Left ventricle myocardium inferior (tissue), 1 donor: ENCODE results near the gene LMNTD1. TPM values are rescaled to one million over a fixed set of nuclear protein-coding genes. Genes with fewer than 3 reads are reported as not detected.

Experiments used
- DNase-seq: peaks from one replicate; pipeline ENCODE4 v3.0.0-alpha.2; 2020
- H3K27ac ChIP-seq: fragments of 200-600 bp; replicated peaks from 2 replicates; pipeline ENCODE4 v1.8.0; 2021
- H3K27me3 ChIP-seq: fragments of 200-600 bp; 2 replicates; pipeline ENCODE4 v1.8.0; 2021; ENCODE audit warnings: low read depth
- H3K36me3 ChIP-seq: fragments of 200-600 bp; 2 replicates; pipeline ENCODE4 v1.8.0; 2021
- H3K4me1 ChIP-seq: fragments of 200-600 bp; 2 replicates; pipeline ENCODE4 v1.8.0; 2021
- H3K4me3 ChIP-seq: fragments of 200-600 bp; 2 replicates; pipeline ENCODE4 v1.8.0; 2021; ENCODE audit warnings: mild to moderate bottlenecking, moderate library complexity
- H3K9me3 ChIP-seq: fragments of 200-600 bp; replicated peaks from 2 replicates; pipeline ENCODE4 v1.8.0; 2021
- intact Hi-C: fragments of 100-400 bp; cut with micrococcal nuclease; formaldehyde crosslinking; loops from one replicate; pipeline ENCODE4 v1.11.0; 2022
- total RNA-seq: library from RNA; stranded (reverse); fragmentation: NEBNext Ultra II Directional; extraction: Animal tissue kit (Norgen Biotek cat#: 25700); gene quantifications from one replicate; pipeline ENCODE4 v1.2.1, GENCODE V29; 2021
- TF ChIP-seq, protein P1 (sequence below): fragments of 200-600 bp; IDR thresholded peaks from 2 replicates; pipeline ENCODE4 v1.8.0; 2021; ENCODE audit warnings: antibody characterized with exemption, mild to moderate bottlenecking, borderline replicate concordance
- donor health status: DM: no; HTN: yes; CAD: no; lungs with severe emphysema.

The LMNTD1 gene
- total RNA-seq, 1 donor from 2014 or later, result not detected

DNA sequence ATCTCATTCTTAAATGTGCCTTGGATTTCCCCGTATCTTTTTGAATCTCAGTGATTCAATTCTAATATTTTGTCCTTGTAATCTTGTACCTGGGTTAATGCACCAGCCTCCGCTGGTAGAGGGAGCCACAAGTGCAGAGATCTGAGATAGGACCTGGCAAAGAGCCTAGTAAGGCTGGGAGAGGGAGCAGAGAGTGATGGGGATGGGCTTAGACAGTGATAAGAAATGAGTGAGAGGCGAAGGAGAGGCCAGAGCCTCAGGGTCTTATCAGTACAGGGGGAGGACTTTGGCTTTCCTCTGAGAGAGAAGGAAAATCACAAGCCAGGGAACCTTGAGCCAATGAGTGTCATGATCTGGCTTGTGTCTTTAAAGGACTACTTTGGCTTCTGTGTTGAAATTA, 30.5 kb upstream of the LMNTD1 start:
- no peak overlapping the region for H3K27ac ChIP-seq
- intact Hi-C loops, result no loop called here
- DNase-seq, result no peak
- H3K9me3 ChIP-seq, result peaks cover 9% of the 10 kb centered on the region
- H3K36me3 ChIP-seq, result no peaks in the 10 kb centered on the region
- TF ChIP-seq, protein P1, sequence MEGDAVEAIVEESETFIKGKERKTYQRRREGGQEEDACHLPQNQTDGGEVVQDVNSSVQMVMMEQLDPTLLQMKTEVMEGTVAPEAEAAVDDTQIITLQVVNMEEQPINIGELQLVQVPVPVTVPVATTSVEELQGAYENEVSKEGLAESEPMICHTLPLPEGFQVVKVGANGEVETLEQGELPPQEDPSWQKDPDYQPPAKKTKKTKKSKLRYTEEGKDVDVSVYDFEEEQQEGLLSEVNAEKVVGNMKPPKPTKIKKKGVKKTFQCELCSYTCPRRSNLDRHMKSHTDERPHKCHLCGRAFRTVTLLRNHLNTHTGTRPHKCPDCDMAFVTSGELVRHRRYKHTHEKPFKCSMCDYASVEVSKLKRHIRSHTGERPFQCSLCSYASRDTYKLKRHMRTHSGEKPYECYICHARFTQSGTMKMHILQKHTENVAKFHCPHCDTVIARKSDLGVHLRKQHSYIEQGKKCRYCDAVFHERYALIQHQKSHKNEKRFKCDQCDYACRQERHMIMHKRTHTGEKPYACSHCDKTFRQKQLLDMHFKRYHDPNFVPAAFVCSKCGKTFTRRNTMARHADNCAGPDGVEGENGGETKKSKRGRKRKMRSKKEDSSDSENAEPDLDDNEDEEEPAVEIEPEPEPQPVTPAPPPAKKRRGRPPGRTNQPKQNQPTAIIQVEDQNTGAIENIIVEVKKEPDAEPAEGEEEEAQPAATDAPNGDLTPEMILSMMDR, result no peak
- H3K4me3 ChIP-seq, result no peak overlapping the region
- peaks cover 5% of the 10 kb centered on the region for H3K4me1 ChIP-seq
- no peaks in the 10 kb centered on the region for H3K27me3 ChIP-seq

DNA sequence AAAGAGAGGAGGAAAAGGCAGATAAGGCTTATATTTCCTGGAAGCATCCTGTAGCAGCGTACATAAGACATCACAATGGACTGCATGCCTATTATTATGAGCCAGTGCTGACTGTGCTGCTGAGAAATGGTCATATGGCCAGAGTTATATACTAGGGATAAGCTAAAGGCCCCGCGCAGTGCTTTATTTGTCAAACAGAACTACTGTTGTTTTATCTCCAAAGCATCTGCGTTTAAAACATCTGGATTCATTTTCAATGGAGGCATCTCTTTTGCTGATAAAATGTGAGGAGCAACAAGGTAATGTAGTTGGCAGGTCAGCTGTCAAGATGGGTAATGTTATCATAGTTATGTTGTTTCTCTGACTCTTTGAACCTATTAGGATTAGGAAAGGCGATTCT, 28.0 kb upstream of the LMNTD1 start:
- TF ChIP-seq, protein P1, result no peak
- no peaks in the 10 kb centered on the region for H3K36me3 ChIP-seq
- H3K4me1 ChIP-seq, result peaks cover 5% of the 10 kb centered on the region
- no peak for DNase-seq
- no peaks in the 10 kb centered on the region for H3K27me3 ChIP-seq
- H3K4me3 ChIP-seq, result no peak overlapping the region
- intact Hi-C loops, result no loop called here
- peaks cover 5% of the 10 kb centered on the region for H3K9me3 ChIP-seq
- H3K27ac ChIP-seq, result no peak overlapping the region

DNA sequence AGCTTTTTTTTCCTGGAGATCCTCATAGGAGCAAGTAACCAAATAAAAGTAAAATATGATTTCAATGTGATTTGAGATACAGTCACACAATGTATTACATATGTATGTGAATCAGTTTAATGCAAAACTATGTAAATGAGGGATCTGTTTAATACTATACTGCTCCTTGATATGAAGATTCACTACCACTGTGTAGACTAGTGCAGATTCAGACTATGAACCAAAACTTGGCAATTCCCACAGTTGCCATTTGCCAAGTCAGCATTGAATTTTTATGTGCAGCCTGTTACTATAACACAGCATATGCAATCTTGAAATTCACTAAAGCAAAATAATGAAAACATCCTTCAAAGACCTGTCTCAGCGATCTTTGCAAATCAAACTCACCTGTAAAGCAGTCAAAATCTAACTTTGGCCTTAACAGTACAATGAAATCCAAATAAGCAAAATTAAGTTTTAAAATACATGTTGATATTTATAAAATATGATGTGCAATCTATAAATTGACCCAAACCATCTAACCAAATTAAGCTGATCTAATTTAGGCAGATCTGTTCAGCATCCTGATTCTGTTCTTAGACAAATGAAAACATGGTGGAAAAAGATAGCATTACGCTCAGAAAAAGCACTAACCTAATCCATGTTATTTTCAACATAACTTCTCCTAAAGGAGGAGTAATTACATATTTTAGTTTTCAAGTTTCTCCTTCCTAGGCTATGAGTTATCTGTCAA, 25.5 kb upstream of the LMNTD1 start:
- Histone ChIP-seq H3K4me1 (no peaks in the 10 kb centered on the region), H3K36me3 (no peaks in the 10 kb centered on the region), H3K9me3 (peaks cover 5% of the 10 kb centered on the region), H3K27ac (no peak overlapping the region), H3K4me3 (no peak overlapping the region), H3K27me3 (no peaks in the 10 kb centered on the region)
- intact Hi-C loops, result no loop called here
- no peak for DNase-seq
- TF ChIP-seq, protein P1, result no peak

DNA sequence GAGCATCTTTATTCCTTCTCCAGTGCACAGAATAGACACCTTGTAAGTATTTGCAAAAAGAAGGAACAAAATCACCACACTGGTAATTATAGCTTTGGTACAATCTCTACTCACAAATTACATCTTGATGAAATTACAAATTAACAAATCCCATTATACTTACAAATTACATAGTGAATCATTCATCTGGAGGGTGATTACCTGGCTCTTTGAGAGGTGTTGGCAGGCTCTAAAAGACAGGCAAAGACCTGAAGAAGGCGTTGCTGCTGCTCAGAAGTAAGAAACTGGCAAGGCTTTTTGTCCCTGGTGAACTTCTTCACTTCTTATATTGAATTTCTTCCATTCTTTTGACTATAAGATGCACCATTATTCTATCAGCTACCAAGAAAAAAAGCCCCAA, 21.7 kb upstream of the LMNTD1 start:
- intact Hi-C loops, result no loop called here
- Histone ChIP-seq H3K9me3 (peaks cover 5% of the 10 kb centered on the region), H3K36me3 (no peaks in the 10 kb centered on the region), H3K4me3 (no peak overlapping the region), H3K27ac (no peak overlapping the region), H3K4me1 (no peaks in the 10 kb centered on the region), H3K27me3 (no peaks in the 10 kb centered on the region)
- TF ChIP-seq, protein P1, result no peak
- DNase-seq, result no peak

DNA sequence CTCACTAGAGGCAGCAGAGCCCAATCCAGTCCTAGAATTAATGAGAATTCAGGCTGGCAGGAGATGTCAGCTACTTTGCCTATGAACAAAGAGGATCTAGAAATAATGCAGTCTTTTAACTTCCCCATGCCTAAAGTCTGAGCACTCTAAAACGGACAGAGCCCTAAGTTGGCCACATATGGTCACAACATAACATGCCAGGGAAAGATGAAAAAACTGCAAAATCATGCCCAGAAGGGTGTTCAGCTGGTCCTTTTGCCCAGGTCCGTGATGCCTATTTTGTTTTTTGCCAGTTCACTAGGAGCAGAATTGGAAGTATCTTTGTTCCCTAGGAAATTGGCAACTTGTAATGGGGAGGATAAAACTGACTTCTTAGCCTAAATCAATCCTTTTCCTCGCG, 20.3 kb upstream of the LMNTD1 start:
- Histone ChIP-seq H3K9me3 (peaks cover 12% of the 10 kb centered on the region), H3K4me1 (no peaks in the 10 kb centered on the region), H3K27ac (no peak overlapping the region), H3K36me3 (no peaks in the 10 kb centered on the region), H3K4me3 (no peak overlapping the region), H3K27me3 (no peaks in the 10 kb centered on the region)
- TF ChIP-seq, protein P1, result no peak
- intact Hi-C loops, result no loop called here
- no peak for DNase-seq
